HG02970 (cell line): ENCODE data around the gene SERPINB1.

Experiments used
- ATAC-seq: cut with Tn5 transposase; IDR thresholded peaks from one replicate; pipeline ENCODE4 v1.9.1; 2021; ENCODE audit warnings: mild to moderate bottlenecking, moderate library complexity, moderate number of reproducible peaks; ENCODE audit not compliant: unreplicated experiment, low FRiP score

The SERPINB1 gene

DNA sequence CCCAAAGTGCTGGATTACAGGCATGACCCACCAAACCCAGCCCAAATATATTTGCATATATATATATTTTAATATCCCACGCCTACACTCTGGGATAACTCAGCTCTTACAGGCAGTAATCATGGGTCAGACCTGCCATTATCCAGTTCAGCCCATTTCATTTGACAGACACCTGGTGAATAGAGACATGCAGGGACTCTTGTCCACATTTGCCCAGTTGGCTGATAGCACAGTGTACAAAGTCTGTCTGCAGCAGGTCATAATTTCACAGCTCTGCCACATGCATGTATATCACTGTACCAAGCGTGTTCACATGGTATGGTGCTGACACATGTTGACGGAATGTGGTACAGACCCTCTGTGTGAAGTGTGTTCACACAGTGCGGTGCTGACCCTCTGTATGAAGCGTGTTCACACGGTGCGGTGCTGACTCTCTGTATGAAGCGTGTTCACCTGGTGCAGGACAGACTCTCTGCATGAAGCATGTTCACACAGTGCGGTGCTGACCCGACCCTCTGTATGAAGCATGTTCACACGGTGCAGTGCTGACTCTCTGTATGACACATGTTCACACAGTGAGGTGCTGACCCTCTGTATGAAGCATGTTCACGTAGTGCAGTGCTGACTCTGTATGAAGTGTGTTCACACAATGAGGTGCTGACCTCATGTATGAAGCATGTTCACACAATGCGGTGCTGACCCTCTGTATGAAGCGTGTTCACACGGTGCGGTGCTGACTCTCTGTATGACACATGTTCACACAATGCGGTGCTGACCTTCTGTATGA lies 10.3 kb upstream of the SERPINB1 start:
- no peak for ATAC-seq

DNA sequence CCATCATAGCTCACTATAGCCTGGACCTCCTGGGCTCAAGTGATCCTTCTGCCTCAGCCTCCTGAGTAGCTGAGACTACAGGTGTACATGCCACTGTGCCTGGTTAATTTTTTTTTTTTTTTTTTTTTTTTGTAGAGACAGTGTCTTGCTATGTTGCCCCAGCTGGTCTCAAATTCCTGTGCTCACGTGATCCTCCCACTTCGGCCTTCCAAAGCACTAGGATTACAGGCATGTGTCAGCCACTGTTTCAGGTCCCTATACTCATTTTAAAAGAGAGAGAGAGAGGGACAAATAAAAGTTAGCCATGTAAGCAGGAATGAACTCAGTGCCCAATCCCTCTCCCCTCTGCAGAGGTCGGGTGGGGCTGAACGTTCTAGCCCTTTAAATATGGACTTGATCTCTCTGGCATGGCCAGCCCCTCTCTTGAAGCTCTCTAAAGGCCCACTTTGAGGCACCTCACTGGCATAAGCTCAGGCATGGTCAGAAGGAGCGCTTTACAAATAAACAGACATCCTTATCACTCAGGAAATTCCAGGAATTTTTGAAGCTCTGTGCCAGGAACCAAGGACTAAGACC lies 9.0 kb upstream of the SERPINB1 start:
- ATAC-seq, result no peak

DNA sequence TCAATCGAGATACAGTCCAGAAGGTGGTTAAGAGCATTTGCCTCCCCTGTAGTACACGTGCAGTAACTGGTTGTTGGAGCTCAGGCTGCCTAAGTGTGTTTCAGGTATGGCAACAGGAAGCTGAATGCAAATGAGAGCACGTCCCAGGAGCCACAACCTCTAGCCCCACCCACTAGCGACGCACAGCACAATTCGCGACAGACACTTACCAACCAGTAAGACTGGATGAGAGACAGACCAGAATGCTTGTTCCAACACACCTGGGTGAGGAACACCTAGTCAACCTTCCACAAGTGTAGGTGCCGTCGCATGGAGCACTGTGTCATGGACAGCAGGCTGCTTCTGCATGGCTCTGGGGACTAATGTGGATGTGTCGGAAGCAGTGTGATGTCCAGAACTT lies 7.2 kb upstream of the SERPINB1 start:
- ATAC-seq, result no peak

DNA sequence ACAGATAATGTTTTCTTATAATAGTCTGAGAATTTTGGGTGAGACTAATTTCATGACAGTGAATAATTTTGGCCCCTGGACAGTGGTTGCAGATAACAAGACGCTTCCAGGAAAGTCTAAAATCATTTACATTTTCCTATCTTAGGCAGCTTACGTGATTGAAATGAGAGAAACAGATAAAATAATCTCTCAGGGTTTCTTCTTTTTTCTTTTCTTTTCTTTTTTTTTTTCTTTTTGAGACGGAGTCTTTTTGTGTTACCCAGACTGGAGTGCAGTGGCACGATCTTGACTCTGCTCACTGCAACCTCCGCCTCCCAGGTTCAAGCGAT lies 4.2 kb upstream of the SERPINB1 start:
- ATAC-seq, result no peak

DNA sequence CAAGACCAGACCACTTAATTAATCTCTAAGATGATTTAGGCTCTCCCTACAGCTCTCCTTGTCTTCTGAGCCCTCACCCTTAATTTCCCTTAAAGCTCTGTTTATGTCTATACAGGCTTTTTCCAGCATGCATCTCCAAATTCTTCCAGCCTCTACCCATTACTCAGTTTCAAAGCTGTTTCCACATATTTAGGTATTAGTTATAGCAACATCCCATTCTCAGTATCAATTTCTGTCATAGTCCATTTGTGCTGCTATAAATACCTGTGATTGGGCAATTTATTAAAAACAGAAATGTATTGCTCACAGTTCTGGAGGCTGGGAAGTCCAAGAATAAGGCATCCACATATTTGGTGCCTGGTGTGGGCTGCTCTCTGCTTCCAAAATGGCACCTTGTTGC lies 2.3 kb upstream of the SERPINB1 start:
- ATAC-seq, result no peak

DNA sequence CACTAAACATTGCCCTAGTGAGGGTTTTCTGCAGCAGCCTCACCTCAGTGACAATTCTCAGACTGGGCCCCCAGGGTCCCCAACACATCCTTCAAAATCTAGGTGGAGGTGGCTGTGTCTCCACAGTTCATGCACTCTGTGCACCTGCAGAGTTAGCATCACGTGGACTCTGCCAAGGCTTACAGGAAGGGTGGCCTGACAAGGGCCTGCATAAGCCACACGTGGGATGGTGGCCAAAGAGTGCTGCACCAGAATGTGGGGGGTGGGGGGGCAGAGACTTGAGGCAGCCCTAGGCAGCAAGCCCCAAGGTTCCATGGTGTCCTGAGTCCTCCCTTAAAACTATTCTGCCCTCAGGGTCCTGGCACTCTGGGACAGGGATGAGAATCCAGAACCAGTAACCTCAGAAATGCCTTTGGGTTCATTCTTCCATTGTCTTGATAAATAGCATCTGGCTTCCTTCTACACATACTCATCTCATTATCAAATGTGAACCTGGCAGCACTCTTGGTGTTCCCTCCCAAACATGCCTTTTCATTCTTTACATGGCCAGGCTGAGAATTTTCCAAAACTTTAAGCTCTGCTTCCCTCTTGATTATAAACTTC lies 1.6 kb upstream of the SERPINB1 start:
- ATAC-seq, result no peak

DNA sequence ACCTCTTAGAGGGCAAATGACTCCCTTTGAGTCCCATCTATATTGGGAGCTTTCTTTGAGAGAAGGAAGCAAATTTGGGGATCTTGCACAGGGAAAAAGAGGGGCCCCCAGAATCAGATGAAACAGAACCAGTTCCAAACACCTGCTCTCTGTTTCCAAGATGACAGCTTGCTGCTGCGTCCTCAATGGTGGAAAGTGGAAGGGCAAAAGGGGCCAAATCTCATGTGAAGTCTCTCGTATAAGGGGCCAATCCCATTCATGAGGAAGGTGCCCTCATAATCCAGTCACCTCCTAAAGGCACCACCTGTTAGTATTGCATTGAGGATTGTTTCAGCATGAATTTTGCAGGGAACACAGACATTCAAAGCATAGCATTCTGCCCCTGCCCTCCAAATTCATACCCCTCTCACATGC lies 483 bp upstream of the SERPINB1 start:
- ATAC-seq, result no peak

DNA sequence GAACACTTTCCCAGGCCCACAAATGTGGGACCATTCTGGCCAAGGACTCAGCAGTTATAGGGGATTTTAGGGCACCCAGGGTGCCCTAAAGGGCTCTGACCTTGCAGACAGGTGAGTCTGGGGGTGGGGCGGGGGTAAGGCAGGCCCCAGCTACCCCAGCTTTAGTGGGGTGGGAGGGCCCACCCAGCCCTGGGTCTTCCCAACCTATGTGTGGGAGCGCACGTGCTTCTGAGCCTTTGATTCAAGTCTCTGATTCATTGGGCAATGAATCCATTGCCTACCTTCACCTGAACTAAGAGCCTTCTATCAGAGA lies 958 bp downstream of the SERPINB1 start:
- ATAC-seq, result no peak

DNA sequence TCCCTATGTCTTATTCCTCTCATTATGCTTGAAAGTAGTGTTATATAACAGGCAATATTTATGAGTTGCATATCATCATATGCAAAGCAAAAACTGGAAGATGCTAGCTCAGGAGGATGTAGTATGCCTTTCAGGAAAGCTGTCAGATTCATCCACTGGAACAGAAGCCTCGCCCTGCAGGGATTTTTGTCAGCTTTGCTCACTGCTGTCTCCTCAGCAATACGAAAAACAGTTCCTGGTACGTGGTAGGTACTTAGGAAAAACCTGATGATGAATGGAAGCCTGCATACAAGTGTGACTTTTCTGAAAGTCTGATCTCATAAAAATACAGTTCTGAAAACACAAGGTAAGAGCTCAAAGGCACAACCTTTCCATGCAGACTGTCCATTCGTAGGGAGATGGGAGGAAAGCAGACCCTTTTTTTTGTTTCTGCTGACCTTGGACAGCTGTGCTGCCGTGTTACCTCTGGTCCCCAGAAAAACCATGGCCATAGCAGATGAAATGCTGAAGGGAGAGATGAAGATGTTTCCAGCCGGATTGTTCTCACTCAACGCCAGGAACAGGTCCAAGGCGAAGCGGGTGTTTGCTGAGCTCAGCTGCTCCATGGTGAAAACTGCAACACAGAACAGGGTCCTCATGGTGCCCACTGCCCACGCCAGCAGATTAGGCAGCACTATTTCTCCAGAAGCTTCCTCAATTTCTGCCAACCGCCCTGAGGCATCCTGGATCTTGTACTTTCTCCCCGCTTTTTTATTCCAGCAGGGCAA lies 1.5 kb downstream of the SERPINB1 start:
- no peak for ATAC-seq

DNA sequence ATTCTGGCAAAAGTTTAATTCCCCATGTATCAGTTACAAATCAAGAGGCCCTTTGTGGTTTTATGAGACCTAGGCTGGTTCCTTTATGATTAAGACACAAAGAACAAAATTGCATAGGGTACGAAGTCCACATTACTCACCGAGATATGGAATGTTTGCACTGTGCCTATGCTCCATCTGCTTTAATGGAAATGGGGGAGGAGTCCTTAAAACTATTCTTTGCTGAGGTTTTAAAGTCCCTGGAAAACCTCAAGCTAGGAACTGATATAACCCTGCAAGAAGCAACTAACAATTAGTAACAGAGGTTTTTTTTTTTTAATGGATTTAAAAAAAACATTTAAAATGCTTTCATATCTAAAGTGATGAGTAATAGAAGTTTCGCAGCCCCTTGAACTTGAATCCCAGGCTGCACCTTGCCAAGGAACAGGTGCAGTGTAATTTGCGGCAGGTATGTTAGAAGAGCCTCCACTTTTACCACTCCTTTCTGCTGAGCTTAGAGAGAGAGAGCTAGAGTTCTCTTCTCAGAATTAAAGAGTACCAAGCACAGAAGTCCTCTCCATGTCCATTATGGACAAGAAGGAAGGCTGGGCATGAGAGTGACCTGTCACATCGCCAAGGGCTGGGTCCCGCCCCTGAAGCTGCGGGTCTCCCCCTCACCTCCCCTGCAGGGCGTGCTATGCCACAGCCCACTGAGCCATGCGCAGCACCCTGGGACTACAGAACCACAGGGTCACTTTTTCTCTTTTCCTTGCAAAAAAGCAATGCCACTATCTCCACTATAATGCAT lies 2.3 kb downstream of the SERPINB1 start:
- ATAC-seq, result no peak

DNA sequence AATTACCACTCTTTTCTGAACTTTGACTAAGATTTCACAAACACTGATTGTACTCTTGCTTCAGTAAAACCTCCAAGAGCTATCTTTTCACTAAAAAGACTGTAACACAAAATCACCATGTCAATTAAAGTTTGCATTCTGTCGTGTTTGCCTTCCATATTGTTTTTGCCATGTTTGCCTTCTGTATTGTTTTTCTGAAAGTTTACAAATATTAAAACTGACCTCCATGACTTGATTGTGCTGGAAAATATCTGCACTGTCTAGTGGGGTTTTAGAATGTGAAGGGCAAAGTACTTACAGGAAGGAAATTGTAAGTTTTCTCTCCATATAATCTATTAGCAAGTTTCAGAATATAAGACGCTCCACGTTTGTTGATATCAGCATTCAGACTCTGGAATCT lies 3.4 kb downstream of the SERPINB1 start:
- no peak for ATAC-seq

DNA sequence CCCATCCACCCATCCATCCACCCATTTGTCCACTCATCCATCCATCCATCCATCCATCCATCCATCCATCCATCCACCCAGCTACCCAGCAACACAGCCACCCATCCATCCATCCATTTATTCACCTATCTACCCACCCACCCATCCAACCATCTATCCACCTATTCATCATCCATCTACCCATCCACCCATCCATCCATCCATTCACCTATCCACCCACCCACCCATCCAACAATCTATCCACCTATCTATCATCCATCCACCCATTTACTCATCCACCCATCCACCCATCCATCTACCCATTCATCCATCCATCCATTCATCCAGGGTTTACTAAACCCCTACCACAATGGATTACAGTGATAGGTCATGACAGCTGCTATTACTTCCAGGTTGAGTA lies 7.4 kb downstream of the SERPINB1 start:
- no peak for ATAC-seq

DNA sequence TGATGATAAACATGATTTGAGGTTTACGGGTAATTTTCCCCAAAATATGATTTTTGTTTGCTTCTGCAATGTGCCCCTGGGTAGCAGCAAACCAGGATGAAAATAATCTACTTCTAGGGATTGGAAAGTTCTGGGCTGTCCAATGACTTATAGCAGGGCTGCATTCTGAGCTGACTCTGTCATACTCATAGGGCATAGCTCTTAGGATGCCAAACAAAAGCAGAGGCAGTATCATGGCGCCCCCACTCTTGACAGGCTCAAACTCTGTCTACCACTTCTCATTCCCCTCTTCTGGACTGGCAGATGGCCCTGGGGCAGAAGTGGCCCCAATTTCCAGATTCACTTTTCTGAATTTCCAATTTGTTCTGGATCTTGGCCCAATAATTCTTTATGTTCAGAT lies 10.3 kb downstream of the SERPINB1 start:
- ATAC-seq, result no peak

DNA sequence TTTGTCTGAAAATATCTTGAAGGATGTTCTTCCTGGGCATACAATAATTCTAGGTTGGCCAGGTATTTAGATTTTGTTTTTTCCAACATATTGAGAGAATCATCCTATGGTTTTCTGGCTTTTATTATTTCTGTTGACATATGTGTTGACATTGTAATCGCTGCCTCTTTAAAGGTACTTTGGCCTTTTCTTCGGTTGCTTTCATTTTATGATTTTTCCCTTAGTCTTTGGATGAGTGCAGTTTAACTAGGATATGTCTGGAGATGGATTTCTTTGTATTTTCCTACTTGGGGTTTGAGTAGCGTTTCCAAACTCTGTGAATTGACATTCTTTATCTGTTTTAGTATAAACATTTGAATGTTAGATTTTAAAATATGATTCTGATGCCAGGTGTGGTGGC lies 11.5 kb downstream of the SERPINB1 start:
- ATAC-seq, result no peak

DNA sequence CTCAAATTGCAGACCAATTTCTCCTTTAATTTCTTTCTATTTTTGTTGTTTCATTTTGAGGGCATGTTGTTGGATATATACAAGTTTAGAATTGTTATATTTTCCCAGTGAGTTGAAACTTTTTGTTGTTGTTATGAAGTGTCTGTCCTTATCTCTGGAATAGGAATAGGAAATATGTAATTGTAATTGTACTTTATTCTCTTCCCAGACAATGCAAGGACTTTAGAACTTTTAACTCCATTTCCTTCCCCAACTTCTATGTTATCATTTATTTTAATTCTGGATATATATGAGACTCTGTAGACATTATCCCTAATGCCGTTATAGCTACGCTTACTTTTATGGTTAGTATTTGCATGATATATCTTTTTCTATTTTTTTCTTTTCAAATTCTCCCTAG lies 12.4 kb downstream of the SERPINB1 start:
- ATAC-seq, result no peak

DNA sequence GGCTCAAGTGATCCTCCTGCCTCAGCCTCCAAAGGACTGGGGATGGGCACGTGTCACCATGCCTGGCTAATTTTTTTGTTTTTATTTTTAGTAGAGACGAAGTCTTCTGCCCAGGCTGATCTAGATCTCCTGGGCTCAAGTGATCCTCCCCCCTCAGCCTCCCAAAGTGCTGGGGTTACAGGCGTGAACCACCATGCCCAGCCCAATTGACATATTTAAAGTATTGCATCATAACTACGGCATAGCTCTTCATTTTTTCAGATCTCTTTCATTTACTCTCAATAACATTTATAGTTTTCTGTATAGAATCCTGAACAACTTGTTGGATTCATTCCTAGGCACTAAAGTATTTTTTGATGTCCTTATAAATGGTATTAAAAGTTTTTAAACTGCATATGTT lies 13.0 kb downstream of the SERPINB1 start:
- no peak for ATAC-seq

DNA sequence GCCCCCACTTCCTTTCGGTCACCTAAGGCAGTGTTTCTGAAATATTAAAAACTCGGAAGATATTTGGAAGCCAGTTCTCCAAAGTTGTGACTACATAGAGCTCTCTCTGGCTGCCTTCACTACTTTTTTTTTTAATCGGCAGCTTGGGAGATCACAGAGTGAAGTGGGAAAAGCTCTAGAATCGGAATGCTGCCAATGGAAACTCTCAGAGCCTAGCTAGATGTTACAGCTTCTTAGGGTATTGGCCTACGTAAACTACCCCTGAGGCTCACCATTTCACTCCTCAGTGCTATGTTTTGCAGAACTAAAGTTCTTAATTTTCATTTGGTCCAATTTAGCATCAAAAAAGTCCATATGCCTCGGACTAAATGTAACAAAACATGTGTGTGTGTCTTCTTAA lies 14.5 kb downstream of the SERPINB1 start:
- ATAC-seq, result no peak

DNA sequence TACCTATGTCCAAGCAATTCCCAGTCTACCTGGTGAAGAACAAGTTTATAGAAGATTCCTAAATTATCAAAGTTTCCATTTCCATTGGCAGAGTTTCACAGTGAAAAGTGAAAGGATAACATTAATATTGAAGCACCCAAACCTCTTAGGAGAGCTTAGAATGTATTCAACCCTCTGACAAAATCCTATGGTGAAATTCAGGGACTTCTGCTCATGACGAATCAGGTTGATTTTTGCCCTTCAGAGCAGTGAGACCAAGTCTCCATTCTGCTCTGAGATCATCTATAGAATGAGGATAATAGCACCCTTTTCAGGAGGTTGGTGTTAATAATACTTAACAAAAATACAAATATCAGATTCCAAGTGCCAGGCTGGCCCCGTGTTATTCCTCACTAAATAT lies 15.5 kb downstream of the SERPINB1 start:
- ATAC-seq, result no peak

DNA sequence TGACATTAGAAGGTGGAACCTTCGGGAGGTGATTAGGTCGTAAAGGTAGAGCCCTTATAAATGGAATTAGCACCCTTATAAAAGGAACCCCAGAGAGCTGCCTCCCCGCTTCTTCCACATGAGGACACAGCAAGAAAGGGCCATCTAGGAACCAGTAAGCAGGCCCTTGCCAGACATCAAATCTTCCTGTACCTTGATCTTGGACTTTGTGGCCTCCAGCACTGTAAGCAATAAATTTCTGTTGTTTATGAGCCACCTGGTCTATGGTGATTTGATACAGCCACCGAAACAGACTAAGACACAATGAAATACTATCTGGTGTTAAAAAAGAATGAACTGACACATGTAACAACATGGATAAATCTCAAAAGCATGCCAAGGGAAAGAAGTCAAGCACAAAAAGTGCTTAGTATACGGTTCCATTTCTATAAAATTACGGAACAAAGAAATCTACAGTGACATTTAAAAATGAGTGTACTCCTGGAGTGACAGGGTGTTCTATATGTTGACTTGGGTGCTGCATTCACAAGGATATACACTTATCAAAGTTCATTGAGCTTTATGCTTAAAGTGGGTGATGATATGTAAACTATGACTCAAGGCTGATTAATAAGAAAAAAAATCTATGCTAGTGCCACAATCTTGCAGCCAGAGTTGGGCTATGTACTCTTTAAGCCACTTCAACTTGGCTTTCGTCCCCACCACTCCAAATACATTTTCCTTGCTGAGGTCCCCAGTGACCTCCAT lies 18.4 kb downstream of the SERPINB1 start:
- ATAC-seq, result no peak

DNA sequence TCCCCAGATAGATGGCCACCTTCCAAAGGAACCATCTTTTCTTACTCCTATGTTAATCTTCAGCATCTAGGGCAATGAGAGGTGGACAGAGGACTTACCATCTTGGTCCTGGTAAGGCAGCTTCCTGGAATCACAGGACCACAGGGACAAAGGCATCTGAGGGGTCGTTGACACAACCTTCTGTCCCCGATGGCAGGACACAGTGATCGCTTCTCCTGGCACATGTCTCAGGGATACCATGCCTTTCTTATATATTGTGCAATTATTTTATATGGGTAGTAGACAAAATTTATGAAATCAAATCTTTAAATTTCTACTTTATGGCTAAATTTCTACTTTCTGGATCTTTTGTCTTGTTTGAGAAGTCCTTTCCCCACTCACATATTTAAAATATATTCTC lies 20.1 kb downstream of the SERPINB1 start:
- no peak for ATAC-seq
